KMS-11 (cell line): ENCODE results near the gene TSSK3.

Experiments used
- H2AFZ ChIP-seq: fragments of 200-600 bp; sonication (generic); 2 replicates; pipeline ENCODE4 v1.6.1; 2016; ENCODE audit warnings: antibody characterized with exemption, mixed run types, low read depth
- H3K27ac ChIP-seq: fragments of 200-600 bp; sonication (generic); 2 replicates; pipeline ENCODE4 v1.6.1; 2016; ENCODE audit warnings: mild to moderate bottlenecking, mixed run types
- H3K27me3 ChIP-seq: fragments of 200-600 bp; sonication (generic); 2 replicates; pipeline ENCODE4 v1.6.1; 2017; ENCODE audit warnings: mild to moderate bottlenecking, low read depth, mixed run types, moderate library complexity; ENCODE audit not compliant: insufficient read depth
- H3K36me3 ChIP-seq: fragments of 200-600 bp; sonication (generic); 2 replicates; pipeline ENCODE4 v1.6.1; 2017; ENCODE audit warnings: mild to moderate bottlenecking, mixed run types; ENCODE audit not compliant: insufficient read depth
- H3K4me1 ChIP-seq: fragments of 200-600 bp; sonication (generic); 2 replicates; pipeline ENCODE4 v1.6.1; 2016; ENCODE audit warnings: mild to moderate bottlenecking, low read depth, mixed run types; ENCODE audit not compliant: poor library complexity, severe bottlenecking
- H3K4me2 ChIP-seq: fragments of 200-600 bp; sonication (generic); 2 replicates; pipeline ENCODE4 v1.7.0; 2016; ENCODE audit warnings: mild to moderate bottlenecking, mixed run types
- H3K4me3 ChIP-seq: fragments of 200-600 bp; sonication (generic); IDR thresholded peaks from 2 replicates; pipeline ENCODE4 v1.6.1; 2017; ENCODE audit warnings: low read depth, low read length, mixed read lengths; ENCODE audit not compliant: insufficient read depth
- H3K79me2 ChIP-seq: fragments of 200-600 bp; sonication (generic); 2 replicates; pipeline ENCODE4 v1.6.1; 2016; ENCODE audit warnings: low read depth, mixed run types; ENCODE audit not compliant: insufficient read depth
- H3K9ac ChIP-seq: fragments of 200-600 bp; sonication (generic); 2 replicates; pipeline ENCODE4 v1.6.1; 2016; ENCODE audit warnings: mild to moderate bottlenecking, mixed run types
- H4K20me1 ChIP-seq: fragments of 200-600 bp; sonication (generic); 2 replicates; pipeline ENCODE4 v1.6.1; 2016; ENCODE audit warnings: mild to moderate bottlenecking, mixed run types; ENCODE audit not compliant: insufficient read depth
- TF ChIP-seq, protein P1 (sequence below): fragments of 200-600 bp; sonication (generic); conservative IDR thresholded peaks from 2 replicates; pipeline ENCODE4 v1.6.1; 2017; ENCODE audit warnings: low read depth, mild to moderate bottlenecking, antibody characterized with exemption, low read length, moderate library complexity, mixed read lengths

TSSK3 gene

DNA sequence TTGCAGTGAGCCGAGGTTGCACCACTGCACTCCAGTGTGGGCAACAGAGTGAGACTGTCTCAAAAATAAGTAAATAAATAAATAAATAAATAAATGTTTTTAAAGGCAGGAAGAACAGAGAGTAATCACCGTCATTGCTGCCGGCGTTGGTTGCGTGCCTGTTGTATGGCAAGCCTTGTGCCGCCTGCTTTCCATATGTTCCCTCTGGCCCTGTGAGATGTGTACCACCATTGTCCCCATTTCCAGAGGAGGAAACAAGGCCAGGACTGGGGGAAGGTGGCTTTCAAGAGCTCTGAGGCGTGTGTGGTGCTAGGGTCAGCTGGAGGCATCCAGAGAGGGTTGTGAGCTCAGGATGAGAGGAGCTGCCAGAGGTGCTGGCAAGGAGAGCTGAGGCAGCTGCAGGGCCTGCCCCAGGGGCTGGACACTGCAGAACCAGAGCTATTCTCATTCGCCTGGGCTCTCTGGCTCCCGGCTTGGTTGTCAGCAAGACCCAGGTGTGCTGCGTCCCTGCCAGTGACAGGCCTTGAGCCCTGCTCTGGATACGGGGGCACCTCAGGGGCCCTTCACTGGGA is 21.1 kb upstream of the TSSK3 start:
- Histone ChIP-seq H2AFZ (no peak overlapping the region), H3K27ac (no peak overlapping the region), H3K27me3 (no peaks in the 10 kb centered on the region), H3K4me2 (no peak overlapping the region), H3K36me3 (no peaks in the 10 kb centered on the region), H3K4me1 (peaks cover 42% of the 10 kb centered on the region), H3K9ac (no peak overlapping the region), H4K20me1 (no peaks in the 10 kb centered on the region), H3K79me2 (no peaks in the 10 kb centered on the region), H3K4me3 (no peak overlapping the region)
- TF ChIP-seq, protein P1, sequence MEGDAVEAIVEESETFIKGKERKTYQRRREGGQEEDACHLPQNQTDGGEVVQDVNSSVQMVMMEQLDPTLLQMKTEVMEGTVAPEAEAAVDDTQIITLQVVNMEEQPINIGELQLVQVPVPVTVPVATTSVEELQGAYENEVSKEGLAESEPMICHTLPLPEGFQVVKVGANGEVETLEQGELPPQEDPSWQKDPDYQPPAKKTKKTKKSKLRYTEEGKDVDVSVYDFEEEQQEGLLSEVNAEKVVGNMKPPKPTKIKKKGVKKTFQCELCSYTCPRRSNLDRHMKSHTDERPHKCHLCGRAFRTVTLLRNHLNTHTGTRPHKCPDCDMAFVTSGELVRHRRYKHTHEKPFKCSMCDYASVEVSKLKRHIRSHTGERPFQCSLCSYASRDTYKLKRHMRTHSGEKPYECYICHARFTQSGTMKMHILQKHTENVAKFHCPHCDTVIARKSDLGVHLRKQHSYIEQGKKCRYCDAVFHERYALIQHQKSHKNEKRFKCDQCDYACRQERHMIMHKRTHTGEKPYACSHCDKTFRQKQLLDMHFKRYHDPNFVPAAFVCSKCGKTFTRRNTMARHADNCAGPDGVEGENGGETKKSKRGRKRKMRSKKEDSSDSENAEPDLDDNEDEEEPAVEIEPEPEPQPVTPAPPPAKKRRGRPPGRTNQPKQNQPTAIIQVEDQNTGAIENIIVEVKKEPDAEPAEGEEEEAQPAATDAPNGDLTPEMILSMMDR, result no peak

DNA sequence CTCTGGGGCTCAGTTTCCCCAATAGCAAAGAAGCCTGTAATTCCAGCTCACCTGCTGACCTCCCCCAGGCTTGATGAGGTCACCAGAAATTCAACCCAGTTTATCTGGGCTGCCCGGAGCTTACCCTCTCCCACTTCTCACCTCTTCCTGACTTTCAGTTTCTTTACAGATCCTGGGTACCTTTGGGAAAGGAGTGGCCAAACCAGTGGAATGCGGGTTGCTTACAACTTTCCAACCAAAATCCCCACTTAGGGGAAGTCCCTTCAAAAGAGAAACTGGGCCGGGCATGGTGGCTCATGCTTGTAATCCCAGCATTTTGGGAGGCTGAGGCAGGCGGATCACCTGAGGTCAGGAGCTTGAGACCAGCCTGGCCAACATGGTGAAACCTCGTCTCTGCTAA is 20.4 kb upstream of the TSSK3 start:
- Histone ChIP-seq H3K4me2 (peak overlapping the region; percentile 54; the same call in 1 of the 2 replicates), H3K9ac (no peak overlapping the region), H3K27ac (no peak overlapping the region), H3K36me3 (no peaks in the 10 kb centered on the region), H3K4me3 (no peak overlapping the region), H2AFZ (no peak overlapping the region), H3K27me3 (no peaks in the 10 kb centered on the region), H3K79me2 (no peaks in the 10 kb centered on the region), H4K20me1 (no peaks in the 10 kb centered on the region), H3K4me1 (peaks cover 35% of the 10 kb centered on the region)
- TF ChIP-seq, protein P1, result no peak

DNA sequence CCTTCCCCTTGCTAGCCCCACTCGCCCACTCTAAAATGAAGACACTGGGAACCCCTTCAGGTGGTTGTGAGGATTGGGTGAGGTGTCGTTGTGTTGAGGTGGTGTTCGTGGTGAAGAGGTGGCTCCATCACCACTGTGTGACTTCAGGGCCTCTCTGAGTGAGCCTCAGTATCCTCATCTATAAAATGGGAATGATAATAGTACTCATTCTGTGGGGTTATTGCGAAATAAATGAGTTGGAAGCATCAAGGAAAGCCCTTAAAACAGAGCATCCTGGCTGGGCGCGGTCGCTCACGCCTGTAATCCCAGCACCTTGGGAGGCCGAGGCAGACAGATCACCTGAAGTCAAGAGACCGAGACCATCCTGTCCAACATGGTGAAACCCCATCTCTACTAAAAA is 19.6 kb upstream of the TSSK3 start:
- Histone ChIP-seq H3K36me3 (no peaks in the 10 kb centered on the region), H3K4me1 (peaks cover 27% of the 10 kb centered on the region), H4K20me1 (no peaks in the 10 kb centered on the region), H3K9ac (no peak overlapping the region), H3K4me2 (no peak overlapping the region), H3K27ac (no peak overlapping the region), H3K4me3 (no peak overlapping the region), H3K79me2 (no peaks in the 10 kb centered on the region), H3K27me3 (no peaks in the 10 kb centered on the region), H2AFZ (no peak overlapping the region)
- TF ChIP-seq, protein P1, result no peak

GRCh38 chr1:32345289-32345827 is 17.0 kb upstream of the TSSK3 start:
- Histone ChIP-seq H3K4me2 (no peak overlapping the region), H3K9ac (no peak overlapping the region), H3K27me3 (no peaks in the 10 kb centered on the region), H3K4me3 (no peak overlapping the region), H3K27ac (no peak overlapping the region), H3K4me1 (peaks cover 13% of the 10 kb centered on the region), H2AFZ (no peak overlapping the region), H4K20me1 (no peaks in the 10 kb centered on the region), H3K79me2 (no peaks in the 10 kb centered on the region), H3K36me3 (no peaks in the 10 kb centered on the region)
- TF ChIP-seq, protein P1, result no peak
